ENCODE data around the gene USH2A.

USH2A gene

GRCh38 chr1:216422821-216423520 lies at the start of gene USH2A:
TSS of gene USH2A (minus strand) at chr1:216423448. CDS start at chr1:216422336, 1,112 bp downstream.
- DNase-seq, result no peak

GRCh38 chr1:216466162-216466801 lies 43.0 kb upstream of the USH2A start:
- no peak for DNase-seq

- no peak for DNase-seq
These were observed 41.2 kb upstream of the USH2A start for GRCh38 chr1:216464489-216464888.

GRCh38 chr1:216462066-216462775 lies 39.0 kb upstream of the USH2A start:
- no peak for DNase-seq

GRCh38 chr1:216461466-216461865 lies 38.2 kb upstream of the USH2A start:
- no peak for DNase-seq

GRCh38 chr1:216459651-216460207 lies 36.5 kb upstream of the USH2A start:
- DNase-seq, result no peak

- DNase-seq, result no peak
These were observed 35.6 kb upstream of the USH2A start for GRCh38 chr1:216458812-216459211.

- DNase-seq, result no peak
These were observed 34.1 kb upstream of the USH2A start for GRCh38 chr1:216457356-216457755.

- no peak for DNase-seq
These were observed 33.4 kb upstream of the USH2A start for GRCh38 chr1:216456682-216457081.

GRCh38 chr1:216453777-216454176 lies 30.5 kb upstream of the USH2A start:
- no peak for DNase-seq

GRCh38 chr1:216450227-216450626 lies 27.0 kb upstream of the USH2A start:
- DNase-seq, result no peak

GRCh38 chr1:216448011-216448510 lies 24.8 kb upstream of the USH2A start:
- no peak for DNase-seq

- no peak for DNase-seq
These were observed 14.4 kb upstream of the USH2A start for GRCh38 chr1:216437603-216438002.

- DNase-seq, result no peak
These were observed 11.0 kb upstream of the USH2A start for GRCh38 chr1:216434232-216434631.

- no peak for DNase-seq
These were observed 9.9 kb upstream of the USH2A start for GRCh38 chr1:216433175-216433574.

- DNase-seq, result no peak
These were observed 7.5 kb upstream of the USH2A start for GRCh38 chr1:216430744-216431143.

- DNase-seq, result no peak
These were observed 2.3 kb upstream of the USH2A start for GRCh38 chr1:216425577-216425976.

- DNase-seq, result no peak
These were observed 2.5 kb downstream of the USH2A start for GRCh38 chr1:216420746-216421145.

- DNase-seq, result no peak
These were observed 3.0 kb downstream of the USH2A start for GRCh38 chr1:216420263-216420662.

- DNase-seq, result no peak
These were observed 6.8 kb downstream of the USH2A start for GRCh38 chr1:216416488-216416887.

- no peak for DNase-seq
These were observed 13.2 kb downstream of the USH2A start for GRCh38 chr1:216410026-216410425.

- DNase-seq, result no peak
These were observed 32.3 kb downstream of the USH2A start for GRCh38 chr1:216390956-216391355.

GRCh38 chr1:216389774-216390173 lies 33.5 kb downstream of the USH2A start:
- DNase-seq, result no peak

GRCh38 chr1:216388558-216388957 lies 34.7 kb downstream of the USH2A start:
- DNase-seq, result no peak

Data from activated CD4-positive, CD25-positive, alpha-beta regulatory T cell treated with anti-CD3 and anti-CD28 coated beads, Interleukin-2, amount 50 U/mL, for 72 hours (primary cell).